ENCODE results near the gene ARID1B. TPM values are rescaled to one million over a fixed set of nuclear protein-coding genes. Genes with fewer than 3 reads are reported as not detected.

The ARID1B gene
- total and polyA plus RNA-seq, 2 of the 4 experiments (the other 2 are of a cell fraction) = 14.5 to 20.1 TPM

- Histone ChIP-seq H3K27ac (ENCODE audit: insufficient read depth, low read length) (no peak overlapping the region), H3K4me2 (ENCODE audit: low read depth, low read length) (no peak overlapping the region), H2BK120ac (ENCODE audit: low read depth, low read length) (no peak overlapping the region), H3K4me1 (ENCODE audit: control insufficient read depth, insufficient read depth, low read length) (no peaks in the 10 kb centered on the region), H2AFZ (replicated peaks; ENCODE audit: low read length, poor library complexity) (no peak overlapping the region), H3K56ac (ENCODE audit: extremely low read depth, insufficient read depth, low read length) (no peak overlapping the region), H3K23ac (ENCODE audit: low read depth, low read length) (no peak overlapping the region), H4K5ac (ENCODE audit: low read depth, low read length) (no peak overlapping the region), H3K79me1 (ENCODE audit: low read depth in 1 of 2, low read length in 2 of 2) (peaks cover 3 to 9% of the 10 kb centered on the region in 2 experiments; a peak in 3 of 4 replicates), H2AK9ac (replicated peaks; ENCODE audit: low read depth, low read length, poor library complexity) (no peak overlapping the region), H3K9ac (ENCODE audit: low read depth, low read length) (no peak overlapping the region), H3K9me1 (ENCODE audit: insufficient read depth, low read length) (peaks cover 13% of the 10 kb centered on the region; the same call in 1 of the 2 replicates), H2BK15ac (ENCODE audit: low read depth, low read length) (no peak overlapping the region), H3K4ac (ENCODE audit: low read depth, low read length) (no peak overlapping the region), H4K8ac (ENCODE audit: low read depth in 2 of 2, low read length in 2 of 2) (no peak overlapping the region), H2BK5ac (ENCODE audit: low read depth, low read length, poor library complexity, severe bottlenecking) (no peak overlapping the region), H3K18ac (ENCODE audit: low read depth, low read length) (no peak overlapping the region), H2AK5ac (ENCODE audit: low read depth, low read length) (no peak overlapping the region), H3K9me3 (ENCODE audit: control insufficient read depth, insufficient read depth, low read length) (no peaks in the 10 kb centered on the region), H2BK20ac (ENCODE audit: low read depth, low read length) (no peak overlapping the region), H3K4me3 (ENCODE audit: insufficient read depth, low read depth, low read length) (no peak overlapping the region), H4K20me1 (ENCODE audit: insufficient read depth, low read length) (no peaks in the 10 kb centered on the region), H3K36me3 (ENCODE audit: control insufficient read depth, insufficient read depth, low read length) (peaks cover 45% of the 10 kb centered on the region), H3K27me3 (ENCODE audit: control insufficient read depth, insufficient read depth, low read length) (no peaks in the 10 kb centered on the region), H3K14ac (replicated peaks; ENCODE audit: low read depth, low read length) (no peak overlapping the region), H4K91ac (ENCODE audit: insufficient read depth, low read depth, low read length) (no peak overlapping the region)
- in situ Hi-C loops (cut with MboI; ENCODE audit: low sequenced_read_pairs) = no loop called here
- WGBS, 2 experiments (ENCODE audit: extremely low coverage in 2 of 2, insufficient read length in 1 of 2) = no CpG with 5 or more reads among the region's 10 CpGs
- no TSS peak for BruUV-seq (replicated peaks)
- ChIA-PET POLR2A (ENCODE audit: unreplicated experiment) (no interaction called here), CTCF (no interaction called here)
- intact Hi-C loops (cut with micrococcal nuclease) = no loop called here
- ATAC-seq (ENCODE audit: low read depth) (no peak), DNase-seq (no peak)
- TF ChIP-seq SMC3 (IDR thresholded peaks at IDR 0.05; ENCODE audit: low read depth, low read length) = no peak
- TF ChIP-seq CHD1 (IDR thresholded peaks at IDR 0.05; ENCODE audit: low read depth, low read length) = no peak
- TF ChIP-seq NFE2L2 (IDR thresholded peaks at IDR 0.05; ENCODE audit: low read depth, low read length) = no peak
- no peak for TF ChIP-seq RCOR1 (IDR thresholded peaks at IDR 0.05; ENCODE audit: insufficient replicate concordance, low read length)
- dilution Hi-C loops (cut with HindIII; ENCODE audit: low sequenced_read_pairs, unreplicated experiment) = no loop called here
These were observed 422.9 kb downstream of the ARID1B start for GRCh38 chr6:157200117-157200516.

Data from IMR-90 (cell line).